ENCODE data around the gene NUDT14.
A peak's percentile ranks its signal among the peaks of the same experiment; 100 is the strongest.

The NUDT14 gene

GRCh38 chr14:105172476-105172875 lies 8.6 kb downstream of the NUDT14 start:
- DNase-seq = no peak

- no peak for DNase-seq
These were observed 10.0 kb downstream of the NUDT14 start for GRCh38 chr14:105171004-105171673.

DNA sequence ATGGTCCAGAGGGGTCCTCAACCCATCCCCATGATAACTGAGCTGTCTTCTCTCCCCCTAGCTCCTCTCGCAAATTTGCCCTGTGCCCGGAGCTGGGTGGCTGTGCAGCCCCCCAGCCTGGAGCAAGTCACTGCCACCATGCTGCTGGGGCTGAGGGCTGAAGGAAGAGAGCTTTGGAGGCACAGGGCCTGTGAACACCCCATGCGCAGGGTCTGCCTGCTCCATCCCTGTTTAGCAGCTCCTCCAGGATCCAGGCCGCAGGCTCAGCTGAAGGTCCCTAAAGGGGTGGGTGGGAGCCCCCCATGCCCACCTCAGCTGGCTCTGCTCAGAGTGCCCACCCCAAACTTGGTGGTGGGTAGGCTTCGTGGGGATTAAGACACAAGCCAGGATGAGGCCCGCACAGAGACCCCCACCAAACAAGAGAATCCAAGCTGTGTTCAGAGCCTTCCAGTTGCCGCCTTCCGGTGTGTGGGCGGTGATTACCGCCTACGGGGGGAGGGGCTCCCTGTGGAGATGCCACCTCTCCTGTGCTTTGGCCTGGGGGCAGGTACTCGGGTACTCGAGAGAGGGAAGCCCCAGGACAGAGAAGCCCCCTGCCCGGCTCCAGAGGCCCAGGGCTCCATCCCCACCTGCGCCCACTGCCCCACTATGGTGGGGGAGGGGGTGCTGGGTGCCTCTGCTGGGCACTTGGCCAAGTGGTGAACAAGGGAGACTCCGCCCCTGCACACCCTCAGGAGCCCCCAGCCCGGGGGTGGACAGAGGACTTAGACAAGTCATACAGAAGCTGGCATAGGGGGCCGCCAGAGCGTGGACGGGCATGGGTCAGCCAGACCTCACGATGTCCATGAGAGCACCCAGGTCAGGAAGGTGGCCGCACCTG lies 11.1 kb downstream of the NUDT14 start:
- no peak for DNase-seq

DNA sequence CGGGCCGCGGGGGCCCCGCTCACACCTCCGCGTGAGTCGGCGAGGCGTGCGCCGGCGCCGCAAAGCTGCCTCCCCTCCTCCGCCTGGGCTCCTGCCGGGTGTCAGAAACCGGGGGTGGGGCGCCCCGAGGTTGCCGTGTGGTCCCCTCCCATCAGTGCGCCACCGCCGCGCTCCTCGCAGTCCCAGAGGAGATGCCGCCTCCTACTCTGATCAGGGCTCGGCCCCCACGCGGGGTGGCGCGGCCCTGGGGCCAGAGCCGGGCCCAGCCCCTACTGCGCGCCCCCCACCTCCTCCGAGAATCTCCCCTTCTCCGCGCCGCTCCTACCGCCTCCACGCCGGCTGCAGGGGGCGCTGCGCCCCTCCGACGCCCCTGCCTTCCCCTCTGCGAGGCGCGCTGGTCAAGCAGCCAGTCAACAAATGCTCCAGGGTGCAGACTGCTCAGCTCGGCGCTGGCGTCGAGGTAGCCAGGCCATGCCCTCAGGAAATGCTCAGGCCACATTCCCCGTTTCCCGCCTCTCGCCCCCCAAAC lies 12.1 kb downstream of the NUDT14 start:
- DNase-seq = no peak

GRCh38 chr14:105168496-105168978 lies 12.6 kb downstream of the NUDT14 start, which contains the start of gene JAG2:
JAG2 (minus strand) TSS chr14:105168776; CDS start chr14:105168420, 356 bp downstream.
- DNase-seq = no peak

DNA sequence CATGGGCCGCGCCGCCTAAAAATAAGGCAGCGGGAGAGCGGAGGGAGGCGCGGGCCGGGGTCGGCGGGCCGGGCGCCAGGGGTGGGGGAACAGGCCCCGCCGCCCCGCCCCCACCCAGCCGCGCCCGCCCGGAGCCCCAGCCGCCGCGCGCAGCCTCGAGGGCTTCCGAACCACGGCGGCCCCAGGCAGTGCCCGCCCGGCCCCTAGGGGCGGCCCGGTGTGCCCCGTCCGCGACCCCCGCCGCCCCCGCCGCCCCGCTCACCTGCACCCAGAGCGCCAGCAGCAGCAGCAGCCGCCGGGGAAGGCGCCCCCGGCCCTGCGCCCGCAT lies 13.1 kb downstream of the NUDT14 start:
- DNase-seq = no peak

DNA sequence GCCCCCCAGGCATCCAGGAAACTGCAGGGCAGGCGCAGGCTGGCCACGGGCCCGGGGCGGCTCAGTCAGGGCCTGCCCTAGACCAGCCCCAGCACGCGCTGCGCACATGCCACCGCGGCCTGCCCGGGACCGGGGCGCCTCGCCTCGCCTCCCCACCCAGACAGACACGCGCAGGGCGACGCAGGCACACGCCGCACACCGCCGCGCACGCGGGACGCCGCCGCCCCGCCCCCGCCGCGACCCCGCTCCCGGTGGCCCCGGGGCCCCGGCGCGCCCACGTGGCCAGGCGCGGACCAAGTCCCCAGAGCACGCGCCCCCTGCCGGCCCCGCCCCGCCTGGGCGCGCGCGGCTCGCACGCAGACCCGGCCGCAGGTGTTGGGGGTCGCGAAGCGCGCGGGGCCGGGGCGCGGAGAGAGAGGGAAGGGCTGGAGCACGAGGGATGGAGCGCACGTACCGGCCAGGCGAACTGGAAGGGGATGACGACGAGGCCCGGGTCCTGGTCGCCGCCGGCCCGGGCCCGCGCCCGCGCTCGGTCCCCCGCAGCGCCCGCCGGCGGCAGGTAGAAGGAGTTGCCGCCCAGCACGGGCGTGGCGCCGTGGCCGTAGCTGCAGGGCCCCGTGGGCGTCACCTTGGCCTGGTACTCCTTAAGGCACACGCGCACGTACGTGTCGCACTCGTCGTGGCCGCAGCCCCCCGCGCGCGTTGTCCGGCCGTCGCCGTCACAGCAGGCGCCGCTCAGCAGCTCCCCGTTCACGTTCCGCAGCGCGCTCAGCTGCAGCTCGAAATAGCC lies 13.6 kb downstream of the NUDT14 start:
- no peak for DNase-seq

- DNase-seq = no peak
These were observed 14.4 kb downstream of the NUDT14 start for GRCh38 chr14:105166571-105167302.

- DNase-seq = no peak
These were observed 15.2 kb downstream of the NUDT14 start for GRCh38 chr14:105165761-105166485.

DNA sequence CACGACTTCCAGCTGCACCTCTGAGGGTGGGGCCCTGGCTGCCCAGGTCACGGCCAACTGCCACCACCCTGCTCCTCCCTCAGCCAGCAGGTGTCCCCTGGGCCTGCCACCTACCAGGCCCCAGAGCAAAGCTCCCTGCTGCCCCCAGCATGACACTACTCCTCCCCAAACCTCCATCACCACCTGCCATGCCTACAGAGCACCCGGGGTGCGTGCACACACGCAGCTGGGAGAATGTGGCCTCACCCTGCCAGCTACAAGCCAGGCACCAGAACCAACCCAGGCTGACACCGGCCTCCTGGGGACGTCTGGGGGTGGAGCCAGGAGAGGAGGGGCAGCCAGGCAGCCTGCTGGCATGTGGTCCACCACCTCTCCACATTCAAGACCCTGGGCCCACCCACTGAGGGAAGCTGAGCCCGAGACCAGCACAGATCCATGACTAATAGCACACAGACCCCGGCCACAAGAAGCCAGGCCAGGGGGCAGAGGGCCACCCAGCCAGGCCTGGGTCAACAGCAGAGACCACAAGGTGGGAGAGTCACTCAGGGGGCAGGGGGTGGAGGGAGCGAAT lies 15.9 kb downstream of the NUDT14 start:
- DNase-seq = no peak

DNA sequence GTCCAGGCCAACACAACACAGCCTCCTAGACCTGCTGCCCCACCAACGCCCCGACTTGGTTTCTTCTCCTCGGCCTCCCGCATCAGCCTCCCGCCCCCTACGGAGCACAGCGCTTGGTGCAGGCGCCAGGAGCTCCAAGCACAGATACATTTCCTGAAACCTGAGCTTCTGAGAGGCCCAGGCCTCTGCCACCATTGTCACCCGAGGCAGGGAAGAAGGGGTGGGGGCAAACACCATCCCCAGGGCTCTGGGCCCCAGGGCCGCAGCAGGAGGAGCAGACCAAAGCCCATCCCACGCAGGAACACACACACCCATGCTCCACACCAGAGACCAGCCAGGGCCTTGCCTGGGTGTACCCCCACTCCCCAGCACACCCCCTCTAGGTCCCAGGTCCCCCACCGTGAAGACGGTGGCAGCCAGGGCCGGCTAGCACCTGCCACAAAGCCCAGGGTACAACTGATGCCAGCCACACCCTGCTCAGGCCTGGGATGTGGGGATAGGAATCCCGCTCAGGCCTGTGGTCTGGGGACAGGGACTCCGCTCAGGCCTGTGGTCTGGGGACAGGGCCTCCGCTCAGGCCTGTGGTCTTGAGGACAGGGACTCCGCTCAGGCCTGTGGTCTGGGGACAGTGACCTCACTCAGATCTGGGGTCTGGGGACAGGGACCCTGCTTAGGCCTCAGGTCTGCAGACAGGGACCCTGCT lies 17.9 kb downstream of the NUDT14 start:
- no peak for DNase-seq

DNA sequence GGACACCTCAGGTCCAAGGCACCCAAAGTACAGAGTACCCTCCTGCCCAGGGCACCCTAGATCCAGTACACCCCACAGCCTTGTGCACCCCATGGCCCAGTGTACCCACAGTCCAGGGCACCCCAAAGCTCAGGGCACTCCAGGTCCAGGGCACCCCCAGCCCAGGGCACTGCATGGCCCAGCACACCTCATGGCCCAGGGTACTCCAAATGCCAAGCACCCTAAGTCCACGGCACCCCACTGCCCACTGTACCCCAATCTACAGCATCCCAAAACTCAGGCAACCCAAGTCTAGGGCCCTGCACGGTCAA lies 18.5 kb downstream of the NUDT14 start:
- DNase-seq = no peak

- no peak for DNase-seq
These were observed 19.0 kb downstream of the NUDT14 start for GRCh38 chr14:105161964-105162668.

DNA sequence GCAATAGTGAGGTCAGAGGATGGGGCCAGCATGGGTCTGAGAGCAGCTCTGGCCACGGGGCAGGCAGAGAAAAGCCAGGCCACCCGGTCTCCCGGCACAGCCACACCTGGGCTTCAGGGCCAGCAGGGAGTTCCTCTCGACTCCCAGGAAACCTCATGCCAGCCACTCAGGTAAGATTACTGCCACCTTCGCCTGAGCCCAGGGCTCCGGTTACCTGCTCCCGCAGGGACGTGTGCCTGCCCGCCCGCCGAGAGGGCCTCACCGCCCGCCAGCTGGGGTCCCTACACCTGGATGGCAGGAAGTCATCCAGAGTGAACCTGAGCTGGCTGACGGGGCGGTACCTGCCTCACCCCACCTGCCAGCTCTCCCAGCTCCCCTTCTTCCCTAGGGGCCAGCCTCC lies 19.8 kb downstream of the NUDT14 start:
- no peak for DNase-seq

DNA sequence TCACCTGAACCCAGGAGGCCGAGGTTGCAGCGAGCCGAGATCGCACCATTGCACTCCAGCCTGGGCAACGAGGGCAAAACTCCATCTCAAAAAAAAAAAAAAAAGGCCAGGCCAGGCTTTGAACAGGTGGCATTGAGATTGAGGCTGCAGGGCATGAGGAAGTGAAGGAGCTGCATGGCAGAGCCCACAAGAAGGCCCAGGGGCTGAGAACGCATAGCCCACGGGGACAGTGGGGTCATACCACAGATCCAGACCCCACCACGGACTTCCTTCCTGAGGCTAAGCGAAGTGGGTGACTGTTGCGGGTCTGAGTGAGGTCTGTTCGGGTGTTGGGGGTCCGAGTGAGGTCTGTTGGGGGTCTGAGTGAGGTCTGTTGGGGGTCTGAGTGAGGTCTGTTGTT lies 20.3 kb downstream of the NUDT14 start:
- DNase-seq = no peak

DNA sequence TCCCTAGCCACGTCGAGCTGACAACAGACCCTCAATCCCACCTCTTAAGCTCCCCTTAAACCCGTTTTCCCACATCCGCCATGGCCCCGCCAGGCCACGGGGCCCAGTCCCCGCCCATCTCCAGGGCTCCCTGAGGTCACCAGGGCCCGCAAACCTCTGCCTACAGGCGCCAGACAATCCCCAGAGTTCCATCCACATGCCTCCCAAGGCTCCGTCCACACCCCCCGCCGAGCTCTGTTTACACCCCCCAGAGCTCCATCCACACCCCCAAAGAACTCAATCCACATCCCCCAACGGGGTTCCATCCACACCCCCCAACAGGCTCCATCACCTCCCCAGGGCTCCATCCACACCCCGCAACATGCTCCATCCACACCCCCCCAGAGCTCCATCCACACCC lies 21.8 kb downstream of the NUDT14 start:
- DNase-seq = no peak

GRCh38 chr14:105158794-105159193 lies 22.3 kb downstream of the NUDT14 start:
- peak in 1 of 2 donors; percentile 16 for DNase-seq

- no peak for DNase-seq
These were observed 23.2 kb downstream of the NUDT14 start for GRCh38 chr14:105157872-105158271.

DNA sequence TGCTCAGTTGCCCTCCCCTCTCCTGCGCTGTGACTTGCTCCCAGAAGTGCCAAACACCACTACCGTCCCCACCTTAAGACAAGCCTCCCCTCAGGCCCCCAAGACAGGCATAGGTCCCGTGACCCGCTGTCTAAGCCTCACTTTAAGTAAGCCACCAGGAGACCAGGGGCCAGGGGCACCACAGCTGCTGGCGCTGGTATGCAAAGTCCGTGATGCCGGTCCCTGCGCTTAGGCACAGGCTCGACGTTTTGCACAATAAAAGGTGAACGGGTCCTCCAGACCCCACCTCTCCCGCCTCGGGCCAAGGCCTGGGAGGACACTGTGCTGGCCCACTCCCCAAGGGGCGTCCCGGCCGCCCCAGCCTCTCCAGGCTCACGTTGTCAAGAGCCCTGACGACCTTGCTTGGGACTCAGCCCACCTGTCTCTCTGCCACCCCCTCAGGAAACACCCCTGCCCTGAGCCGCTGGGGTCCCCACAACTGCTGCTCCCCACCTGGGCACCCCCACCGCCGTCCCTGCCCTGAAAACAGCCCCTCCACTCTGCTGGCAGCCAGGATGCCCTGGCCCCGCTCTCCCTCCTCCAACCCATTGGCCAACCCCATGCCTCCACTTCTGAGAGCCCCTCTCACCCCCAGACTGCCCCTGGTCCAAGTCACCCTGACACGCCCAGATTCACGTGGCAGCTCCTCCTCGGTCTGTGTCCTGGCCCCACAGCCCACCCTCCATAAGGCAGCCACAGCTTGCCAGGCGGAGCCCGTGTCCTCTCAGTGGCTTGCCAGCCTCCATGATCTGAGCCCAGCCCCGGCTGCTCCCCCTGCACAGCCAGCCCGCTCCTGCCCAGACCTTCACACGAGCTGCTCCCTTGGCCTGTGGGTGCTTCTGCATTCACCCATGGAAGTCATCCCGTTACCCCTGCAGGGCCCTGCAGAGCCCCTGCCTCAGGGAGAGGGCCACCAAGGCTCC lies 24.4 kb downstream of the NUDT14 start:
- DNase-seq = no peak
